Breast epithelium (tissue), 3 donors: ENCODE data around the gene RBP5.

Experiments
- POLR2A ChIP-seq: fragments of 450-650 bp; IDR thresholded peaks from one replicate; pipeline ENCODE4 v1.6.1; 2016; ENCODE audit warnings: antibody characterized with exemption, mild to moderate bottlenecking, moderate library complexity
- POLR2AphosphoS5 ChIP-seq, 3 donors: sonication (generic); formaldehyde crosslinking; IDR thresholded peaks; one replicate each; pipeline ENCODE4 v1.6.1; 2017; ENCODE audit warnings: antibody characterized with exemption in 3 of 3
- TF ChIP-seq, protein P1 (sequence below), 3 donors: fragments of 450-650 bp; IDR thresholded peaks; one replicate each; pipeline ENCODE4 v1.5.1; 2016 to 2017; ENCODE audit warnings: antibody characterized with exemption in 3 of 3, mild to moderate bottlenecking in 3 of 3, moderate library complexity in 3 of 3

DNA sequence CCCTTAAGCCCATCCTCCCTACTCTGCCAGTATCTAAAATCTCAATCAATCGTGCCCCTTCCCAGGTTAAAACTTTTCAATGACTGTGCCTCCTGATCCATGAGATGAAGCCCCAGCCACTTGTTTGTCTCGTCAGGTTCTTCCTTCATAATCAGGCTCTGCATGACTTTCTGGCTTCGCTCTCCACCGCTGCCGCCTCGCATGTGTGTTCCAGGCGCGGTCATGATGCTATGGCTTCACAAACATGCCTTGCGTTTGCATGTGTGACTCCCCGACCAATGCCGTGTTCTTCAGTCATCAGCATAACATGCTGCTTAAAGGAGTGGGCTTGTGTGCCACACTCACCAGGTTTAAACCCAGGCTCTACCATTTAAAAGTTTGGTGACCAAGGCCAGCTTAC is 14.7 kb downstream of the RBP5 start:
- TF ChIP-seq, protein P1, sequence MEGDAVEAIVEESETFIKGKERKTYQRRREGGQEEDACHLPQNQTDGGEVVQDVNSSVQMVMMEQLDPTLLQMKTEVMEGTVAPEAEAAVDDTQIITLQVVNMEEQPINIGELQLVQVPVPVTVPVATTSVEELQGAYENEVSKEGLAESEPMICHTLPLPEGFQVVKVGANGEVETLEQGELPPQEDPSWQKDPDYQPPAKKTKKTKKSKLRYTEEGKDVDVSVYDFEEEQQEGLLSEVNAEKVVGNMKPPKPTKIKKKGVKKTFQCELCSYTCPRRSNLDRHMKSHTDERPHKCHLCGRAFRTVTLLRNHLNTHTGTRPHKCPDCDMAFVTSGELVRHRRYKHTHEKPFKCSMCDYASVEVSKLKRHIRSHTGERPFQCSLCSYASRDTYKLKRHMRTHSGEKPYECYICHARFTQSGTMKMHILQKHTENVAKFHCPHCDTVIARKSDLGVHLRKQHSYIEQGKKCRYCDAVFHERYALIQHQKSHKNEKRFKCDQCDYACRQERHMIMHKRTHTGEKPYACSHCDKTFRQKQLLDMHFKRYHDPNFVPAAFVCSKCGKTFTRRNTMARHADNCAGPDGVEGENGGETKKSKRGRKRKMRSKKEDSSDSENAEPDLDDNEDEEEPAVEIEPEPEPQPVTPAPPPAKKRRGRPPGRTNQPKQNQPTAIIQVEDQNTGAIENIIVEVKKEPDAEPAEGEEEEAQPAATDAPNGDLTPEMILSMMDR (IDR thresholded peaks at IDR 0.05): no peak
- TF ChIP-seq POLR2A (no peak), POLR2AphosphoS5 (IDR thresholded peaks at IDR 0.05) (no peak)
